Endodermal cell (in vitro differentiated cells): Measurements from ENCODE around the gene TMEM17. TPM values are rescaled to one million over a fixed set of nuclear protein-coding genes. Genes with fewer than 3 reads are reported as not detected.

Experiments
- DNase-seq: peaks from one replicate; pipeline ENCODE4 v3.0.0-alpha.2; 2017
- H3K27ac ChIP-seq: 2 replicates; pipeline ENCODE4 v1.5.1; 2013; ENCODE audit warnings: mild to moderate bottlenecking, low read depth, low read length, moderate library complexity
- H3K27me3 ChIP-seq: 2 replicates; pipeline ENCODE4 v1.6.1; 2013; ENCODE audit warnings: mild to moderate bottlenecking, low read length, moderate library complexity; ENCODE audit not compliant: insufficient read depth, control insufficient read depth, poor library complexity, severe bottlenecking
- H3K36me3 ChIP-seq: 2 replicates; pipeline ENCODE4 v1.7.0; 2013; ENCODE audit warnings: mild to moderate bottlenecking, low read length, moderate library complexity; ENCODE audit not compliant: control insufficient read depth, insufficient read depth
- H3K4me1 ChIP-seq: one replicate; pipeline ENCODE4 v1.7.0; 2013; ENCODE audit warnings: low read length; ENCODE audit not compliant: control insufficient read depth, insufficient read depth
- H3K4me3 ChIP-seq: 2 replicates; pipeline ENCODE4 v1.5.1; 2013; ENCODE audit warnings: mild to moderate bottlenecking, low read length, moderate library complexity
- H3K9ac ChIP-seq: 2 replicates; pipeline ENCODE4 v1.6.1; 2013; ENCODE audit warnings: mild to moderate bottlenecking, low read length, moderate library complexity; ENCODE audit not compliant: poor library complexity, severe bottlenecking; ENCODE audit errors: extremely low read depth
- H3K9me3 ChIP-seq: 2 replicates; pipeline ENCODE4 v1.6.1; 2013; ENCODE audit warnings: mild to moderate bottlenecking, low read length, moderate library complexity; ENCODE audit not compliant: control insufficient read depth
- H3K27ac Mint-ChIP-seq: 2 replicates; pipeline ENCODE4 v1.8.0; 2020; ENCODE audit warnings: mixed read lengths
- H3K27me3 Mint-ChIP-seq: 2 replicates; pipeline ENCODE4 v1.8.0; 2021; ENCODE audit warnings: mild to moderate bottlenecking, mixed read lengths; ENCODE audit not compliant: insufficient read depth
- H3K36me3 Mint-ChIP-seq: 2 replicates; pipeline ENCODE4 v1.8.0; 2020; ENCODE audit warnings: low read depth, mixed read lengths
- H3K4me1 Mint-ChIP-seq: 2 replicates; pipeline ENCODE4 v1.8.0; 2020; ENCODE audit warnings: mixed read lengths
- H3K4me3 Mint-ChIP-seq: 2 replicates; pipeline ENCODE4 v1.8.0; 2020; ENCODE audit warnings: mild to moderate bottlenecking, moderate library complexity, mixed read lengths
- H3K9me3 Mint-ChIP-seq: 2 replicates; pipeline ENCODE4 v1.8.0; 2020; ENCODE audit warnings: mild to moderate bottlenecking, mixed read lengths
- WGBS, 2 experiments: methylation state at CpG; one replicate each; pipeline versions ENCODE4 v1.1.5 to v1.1.7; 2013; ENCODE audit warnings: missing lambda C conversion rate in 2 of 2, mixed read lengths in 1 of 2; ENCODE audit not compliant: insufficient coverage in 1 of 2, insufficient read length in 1 of 2; 5-methylcytosine and 5-hydroxymethylcytosine counted together
- total RNA-seq, 2 donors: library from RNA; stranded (reverse); fragmentation: NEBNext Ultra II Directional in 1 of 2; extraction: Animal tissue kit (Norgen Biotek cat#: 25700) in 1 of 2; gene quantifications; 2 replicates in 1 of 2; 3 replicates in 1 of 2; pipeline ENCODE4 v1.2.1, GENCODE V29; 2021
- TF ChIP-seq, protein P1 (sequence below): fragments of 200-600 bp; sonication (generic); conservative IDR thresholded peaks from 2 replicates; pipeline ENCODE4 v1.5.0; 2021; ENCODE audit warnings: antibody characterized with exemption, mild to moderate bottlenecking

The TMEM17 gene
- total RNA-seq, 2 donors from 2014 or later = 1.8 to 2.0 TPM

GRCh38 chr2:62459106-62459505 is 46.9 kb downstream of the TMEM17 start:
- Mint-ChIP-seq H3K27ac (peak overlapping the region; percentile 25), H3K27me3 (peaks cover 28% of the 10 kb centered on the region), H3K36me3 (no peaks in the 10 kb centered on the region), H3K4me3 (no peak overlapping the region), H3K4me1 (peaks cover 8% of the 10 kb centered on the region), H3K9me3 (no peaks in the 10 kb centered on the region)
- H3K4me3 ChIP-seq = no peak overlapping the region
- peaks cover 17% of the 10 kb centered on the region for H3K27me3 ChIP-seq
- TF ChIP-seq, protein P1, sequence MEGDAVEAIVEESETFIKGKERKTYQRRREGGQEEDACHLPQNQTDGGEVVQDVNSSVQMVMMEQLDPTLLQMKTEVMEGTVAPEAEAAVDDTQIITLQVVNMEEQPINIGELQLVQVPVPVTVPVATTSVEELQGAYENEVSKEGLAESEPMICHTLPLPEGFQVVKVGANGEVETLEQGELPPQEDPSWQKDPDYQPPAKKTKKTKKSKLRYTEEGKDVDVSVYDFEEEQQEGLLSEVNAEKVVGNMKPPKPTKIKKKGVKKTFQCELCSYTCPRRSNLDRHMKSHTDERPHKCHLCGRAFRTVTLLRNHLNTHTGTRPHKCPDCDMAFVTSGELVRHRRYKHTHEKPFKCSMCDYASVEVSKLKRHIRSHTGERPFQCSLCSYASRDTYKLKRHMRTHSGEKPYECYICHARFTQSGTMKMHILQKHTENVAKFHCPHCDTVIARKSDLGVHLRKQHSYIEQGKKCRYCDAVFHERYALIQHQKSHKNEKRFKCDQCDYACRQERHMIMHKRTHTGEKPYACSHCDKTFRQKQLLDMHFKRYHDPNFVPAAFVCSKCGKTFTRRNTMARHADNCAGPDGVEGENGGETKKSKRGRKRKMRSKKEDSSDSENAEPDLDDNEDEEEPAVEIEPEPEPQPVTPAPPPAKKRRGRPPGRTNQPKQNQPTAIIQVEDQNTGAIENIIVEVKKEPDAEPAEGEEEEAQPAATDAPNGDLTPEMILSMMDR = no peak
- no peak for DNase-seq
- no peak overlapping the region for H3K9ac ChIP-seq
- 84 to 85% methylated on average over 3 of the region's 3 CpGs for whole genome bisulfite sequencing, 2 experiments
- H3K36me3 ChIP-seq = no peaks in the 10 kb centered on the region
- peaks cover 3% of the 10 kb centered on the region for H3K4me1 ChIP-seq
- no peak overlapping the region for H3K27ac ChIP-seq
- no peaks in the 10 kb centered on the region for H3K9me3 ChIP-seq

DNA sequence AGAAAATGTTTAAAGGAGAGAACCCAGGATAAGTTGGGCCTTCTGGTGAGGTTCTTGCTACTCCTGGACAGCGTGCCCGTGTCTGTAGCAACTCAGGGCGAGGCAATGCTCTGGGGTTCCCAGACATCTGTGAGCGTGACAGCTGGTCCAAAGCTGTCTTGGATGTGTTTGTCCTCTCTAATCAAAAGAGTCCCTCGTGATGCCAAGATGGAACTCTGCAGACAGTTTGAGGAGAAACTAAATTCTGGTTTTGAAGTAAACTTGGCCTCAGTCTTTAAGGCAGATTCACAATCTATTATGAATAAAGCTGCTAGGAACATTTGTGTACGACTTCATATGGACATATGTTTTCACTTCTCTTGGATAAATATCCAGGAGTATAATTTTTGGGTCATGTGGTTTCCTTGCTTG is 47.3 kb downstream of the TMEM17 start:
- no peaks in the 10 kb centered on the region for H3K36me3 ChIP-seq
- H3K4me3 Mint-ChIP-seq = no peak overlapping the region
- peaks cover 4% of the 10 kb centered on the region for H3K4me1 Mint-ChIP-seq

DNA sequence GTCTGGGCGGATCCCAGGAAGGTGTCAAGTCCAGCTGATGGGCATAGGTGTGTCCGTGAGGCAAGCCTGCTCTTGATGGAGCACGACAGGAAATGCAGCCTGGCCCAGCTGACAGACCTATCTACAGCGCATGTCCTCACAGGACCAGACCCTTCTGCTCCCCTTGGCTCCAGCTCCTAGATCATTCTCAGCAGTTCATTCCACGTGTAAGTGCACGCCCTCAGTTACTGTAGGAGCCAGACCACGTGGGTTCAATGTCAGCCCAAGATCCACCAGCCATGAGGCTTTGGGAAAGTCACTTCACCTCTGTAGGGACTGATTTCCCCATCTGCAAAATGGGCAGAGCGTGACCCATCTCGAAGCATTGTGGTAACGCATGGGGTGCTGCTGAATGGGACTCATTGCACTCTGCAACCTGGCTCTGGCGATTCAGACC is 47.8 kb downstream of the TMEM17 start:
- H3K27ac ChIP-seq = no peak overlapping the region
- Mint-ChIP-seq H3K9me3 (no peaks in the 10 kb centered on the region), H3K27ac (no peak overlapping the region), H3K36me3 (no peaks in the 10 kb centered on the region), H3K4me1 (peaks cover 3% of the 10 kb centered on the region), H3K4me3 (no peak overlapping the region), H3K27me3 (peaks cover 28% of the 10 kb centered on the region)
- H3K9me3 ChIP-seq = no peaks in the 10 kb centered on the region
- H3K27me3 ChIP-seq = peaks cover 17% of the 10 kb centered on the region
- H3K4me1 ChIP-seq = peaks cover 3% of the 10 kb centered on the region
- H3K4me3 ChIP-seq = no peak overlapping the region
- no peak for DNase-seq
- H3K36me3 ChIP-seq = no peaks in the 10 kb centered on the region
- WGBS, 2 experiments = 91% methylated on average over 8 to 11 of the region's 11 CpGs
- no peak overlapping the region for H3K9ac ChIP-seq
- TF ChIP-seq, protein P1 = no peak

More for the DNA sequence above, 47.3 kb downstream of the TMEM17 start:
- DNase-seq = no peak
- Histone ChIP-seq H3K27ac (no peak overlapping the region), H3K4me3 (no peak overlapping the region), H3K27me3 (peaks cover 17% of the 10 kb centered on the region), H3K9ac (no peak overlapping the region), H3K4me1 (peaks cover 3% of the 10 kb centered on the region), H3K9me3 (no peaks in the 10 kb centered on the region)
- no peaks in the 10 kb centered on the region for H3K36me3 Mint-ChIP-seq
- no peak overlapping the region for H3K27ac Mint-ChIP-seq
- TF ChIP-seq, protein P1 = no peak
- peaks cover 28% of the 10 kb centered on the region for H3K27me3 Mint-ChIP-seq
- H3K9me3 Mint-ChIP-seq = no peaks in the 10 kb centered on the region
- WGBS, 2 experiments = 92 to 95% methylated on average over 6 of the region's 6 CpGs
